ENCODE data around the gene URB1.

Gene URB1

DNA sequence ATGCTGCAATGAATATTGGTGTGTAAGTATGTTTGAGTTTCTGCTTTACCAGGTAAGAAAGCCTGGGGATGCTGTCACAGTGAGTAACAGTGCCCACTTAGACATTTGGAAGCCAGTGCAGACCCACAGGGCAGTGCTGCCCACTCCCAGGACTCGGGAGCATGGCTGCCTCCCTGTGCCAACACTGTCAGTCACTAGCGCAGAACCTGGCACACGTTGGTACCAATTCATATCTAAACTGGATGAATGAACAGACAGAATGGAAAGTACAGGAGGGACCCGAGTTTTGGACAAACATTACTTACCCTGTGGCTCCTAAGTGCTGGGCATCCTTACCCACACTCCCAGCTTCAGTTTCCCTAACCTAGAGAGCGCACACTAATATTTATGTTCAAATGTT is 18.1 kb upstream of the URB1 start:
- Histone ChIP-seq H3K4me2 (ENCODE audit: low read depth, low read length, poor library complexity, severe bottlenecking) (no peak overlapping the region), H4K20me1 (ENCODE audit: low read depth, low read length) (no peaks in the 10 kb centered on the region), H2AFZ (ENCODE audit: low read depth, low read length, severe bottlenecking) (no peak overlapping the region), H3F3A (ENCODE audit: insufficient read depth) (no peaks in the 10 kb centered on the region), H3K9me2 (replicated peaks; ENCODE audit: insufficient read depth, low read length) (no peaks in the 10 kb centered on the region), H3K27me3 (ENCODE audit: low read length) (no peaks in the 10 kb centered on the region), H3K4me3 (ENCODE audit: insufficient read depth, low read length, poor library complexity, severe bottlenecking) (no peak overlapping the region), H3K9me3 (ENCODE audit: insufficient read depth, low read length) (no peaks in the 10 kb centered on the region), H3K27ac (ENCODE audit: low read depth, low read length) (no peak overlapping the region), H3K9ac (ENCODE audit: low read length) (no peak overlapping the region), H3K36me3 (ENCODE audit: low read length) (no peaks in the 10 kb centered on the region), H3K79me2 (ENCODE audit: insufficient read depth, low read length) (no peaks in the 10 kb centered on the region)
- TF ChIP-seq, protein P1, sequence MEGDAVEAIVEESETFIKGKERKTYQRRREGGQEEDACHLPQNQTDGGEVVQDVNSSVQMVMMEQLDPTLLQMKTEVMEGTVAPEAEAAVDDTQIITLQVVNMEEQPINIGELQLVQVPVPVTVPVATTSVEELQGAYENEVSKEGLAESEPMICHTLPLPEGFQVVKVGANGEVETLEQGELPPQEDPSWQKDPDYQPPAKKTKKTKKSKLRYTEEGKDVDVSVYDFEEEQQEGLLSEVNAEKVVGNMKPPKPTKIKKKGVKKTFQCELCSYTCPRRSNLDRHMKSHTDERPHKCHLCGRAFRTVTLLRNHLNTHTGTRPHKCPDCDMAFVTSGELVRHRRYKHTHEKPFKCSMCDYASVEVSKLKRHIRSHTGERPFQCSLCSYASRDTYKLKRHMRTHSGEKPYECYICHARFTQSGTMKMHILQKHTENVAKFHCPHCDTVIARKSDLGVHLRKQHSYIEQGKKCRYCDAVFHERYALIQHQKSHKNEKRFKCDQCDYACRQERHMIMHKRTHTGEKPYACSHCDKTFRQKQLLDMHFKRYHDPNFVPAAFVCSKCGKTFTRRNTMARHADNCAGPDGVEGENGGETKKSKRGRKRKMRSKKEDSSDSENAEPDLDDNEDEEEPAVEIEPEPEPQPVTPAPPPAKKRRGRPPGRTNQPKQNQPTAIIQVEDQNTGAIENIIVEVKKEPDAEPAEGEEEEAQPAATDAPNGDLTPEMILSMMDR (IDR thresholded peaks at IDR 0.05; ENCODE audit: insufficient read depth, low read length, poor library complexity, severe bottlenecking): no peak
- no peak for TF ChIP-seq EZH2phosphoT487 (conservative IDR thresholded peaks at IDR 0.05; ENCODE audit: low read length)

DNA sequence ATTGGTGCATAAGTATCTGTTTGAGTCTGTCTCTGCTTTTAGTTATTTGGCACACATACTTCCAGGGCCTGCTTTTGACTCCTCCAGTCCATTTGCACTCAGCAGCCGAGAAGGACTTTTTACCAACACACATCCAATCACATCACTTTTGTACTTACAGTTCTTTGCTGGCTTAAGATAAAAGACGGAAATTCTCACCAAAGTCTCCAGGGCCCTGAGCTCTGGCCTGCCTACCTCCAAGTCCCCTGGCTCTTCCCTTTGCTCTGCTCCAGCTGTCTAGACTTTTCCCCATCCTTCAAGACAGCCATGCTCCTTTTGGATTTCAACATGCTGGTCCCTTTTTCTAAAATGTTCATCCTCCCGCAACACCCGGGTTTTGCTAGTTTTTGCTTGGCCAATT is 17.5 kb upstream of the URB1 start:
- Histone ChIP-seq H3K27me3 (ENCODE audit: low read length) (no peaks in the 10 kb centered on the region), H2AFZ (ENCODE audit: low read depth, low read length, severe bottlenecking) (no peak overlapping the region)
- TF ChIP-seq, protein P1 (IDR thresholded peaks at IDR 0.05; ENCODE audit: insufficient read depth, low read length, poor library complexity, severe bottlenecking): no peak
- TF ChIP-seq EZH2phosphoT487 (conservative IDR thresholded peaks at IDR 0.05; ENCODE audit: low read length): no peak

DNA sequence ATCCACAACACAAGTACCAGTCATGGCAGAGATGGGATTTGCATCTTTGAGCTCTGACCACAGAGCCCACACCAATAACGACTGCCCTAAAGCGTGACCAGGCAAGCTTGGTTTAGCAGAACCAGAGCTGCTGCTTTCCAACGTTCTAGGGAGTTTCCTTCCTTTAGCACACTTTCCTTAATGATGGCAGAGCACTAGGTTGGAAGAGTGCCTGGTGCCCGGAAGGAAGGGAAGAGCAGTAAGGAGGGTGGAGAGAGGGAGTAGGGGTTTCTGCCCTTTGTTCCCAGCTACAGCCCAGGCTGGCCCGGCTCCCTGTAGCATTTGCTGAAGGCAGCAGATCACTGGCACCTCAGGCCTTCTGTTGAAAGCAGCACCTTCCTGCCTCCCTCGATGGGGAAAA is 13.6 kb upstream of the URB1 start:
- Histone ChIP-seq H3K27ac (ENCODE audit: low read depth, low read length) (no peak overlapping the region), H4K20me1 (ENCODE audit: low read depth, low read length) (no peaks in the 10 kb centered on the region), H3K9ac (ENCODE audit: low read length) (no peak overlapping the region), H3K79me2 (ENCODE audit: insufficient read depth, low read length) (no peaks in the 10 kb centered on the region), H2AFZ (ENCODE audit: low read depth, low read length, severe bottlenecking) (no peak overlapping the region), H3K9me3 (ENCODE audit: insufficient read depth, low read length) (no peaks in the 10 kb centered on the region), H3K4me2 (ENCODE audit: low read depth, low read length, poor library complexity, severe bottlenecking) (no peak overlapping the region), H3K36me3 (ENCODE audit: low read length) (no peaks in the 10 kb centered on the region), H3F3A (ENCODE audit: insufficient read depth) (no peaks in the 10 kb centered on the region), H3K27me3 (ENCODE audit: low read length) (no peaks in the 10 kb centered on the region), H3K4me3 (ENCODE audit: insufficient read depth, low read length, poor library complexity, severe bottlenecking) (no peak overlapping the region), H3K9me2 (replicated peaks; ENCODE audit: insufficient read depth, low read length) (no peaks in the 10 kb centered on the region)
- no peak for TF ChIP-seq EZH2phosphoT487 (conservative IDR thresholded peaks at IDR 0.05; ENCODE audit: low read length)
- TF ChIP-seq, protein P1 (IDR thresholded peaks at IDR 0.05; ENCODE audit: insufficient read depth, low read length, poor library complexity, severe bottlenecking): no peak

More for the DNA sequence above, 17.5 kb upstream of the URB1 start:
- Histone ChIP-seq H4K20me1 (ENCODE audit: low read depth, low read length) (no peaks in the 10 kb centered on the region), H3K9me3 (ENCODE audit: insufficient read depth, low read length) (no peaks in the 10 kb centered on the region), H3K9me2 (replicated peaks; ENCODE audit: insufficient read depth, low read length) (no peaks in the 10 kb centered on the region), H3K9ac (ENCODE audit: low read length) (no peak overlapping the region), H3K27ac (ENCODE audit: low read depth, low read length) (no peak overlapping the region), H3K79me2 (ENCODE audit: insufficient read depth, low read length) (no peaks in the 10 kb centered on the region), H3K4me3 (ENCODE audit: insufficient read depth, low read length, poor library complexity, severe bottlenecking) (no peak overlapping the region), H3F3A (ENCODE audit: insufficient read depth) (no peaks in the 10 kb centered on the region), H3K4me2 (ENCODE audit: low read depth, low read length, poor library complexity, severe bottlenecking) (no peak overlapping the region), H3K36me3 (ENCODE audit: low read length) (no peaks in the 10 kb centered on the region)
